K562 (cell line): Measurements from ENCODE around the gene WNT11.
A peak's percentile ranks its signal among the peaks of the same experiment; 100 is the strongest.

Experiments
- CTCF ChIP-seq, 3 experiments: IDR thresholded peaks in 2 of 3; conservative IDR thresholded peaks in 1 of 3; 2 replicates each; pipeline ENCODE4 v1.5.1; 2011 to 2012; ENCODE audit warnings: low read length in 3 of 3, mild to moderate bottlenecking in 3 of 3, control low read depth in 2 of 3, improper control_type of control experiment in 1 of 3, inconsistent platforms in 1 of 3, low read depth in 1 of 3, mixed read lengths in 1 of 3, moderate library complexity in 1 of 3; ENCODE audit not compliant: insufficient read depth in 2 of 3
- DPF2 ChIP-seq: fragments of 450-650 bp; IDR thresholded peaks from 2 replicates; pipeline ENCODE4 v1.6.1; 2016
- E2F1 ChIP-seq: sonication (generic); formaldehyde crosslinking; IDR thresholded peaks from 2 replicates; pipeline ENCODE4 v1.8.1; 2023; ENCODE audit warnings: mild to moderate bottlenecking, missing genetic modification reagents, moderate library complexity
- EZH2 ChIP-seq: IDR thresholded peaks from 2 replicates; pipeline ENCODE4 v1.6.1; 2012; ENCODE audit warnings: low read depth, mild to moderate bottlenecking, inconsistent platforms, low read length, borderline replicate concordance
- KAT2B ChIP-seq: IDR thresholded peaks from one replicate; pipeline ENCODE4 v1.6.1; 2012; ENCODE audit warnings: low read depth, mild to moderate bottlenecking, control low read depth, inconsistent platforms, low read length, moderate library complexity
- RCOR1 ChIP-seq, 2 experiments: IDR thresholded peaks; 2 replicates each; pipeline ENCODE4 v1.6.1; 2012; ENCODE audit warnings: low read depth in 2 of 2, low read length in 2 of 2, borderline replicate concordance in 1 of 2, improper control_type of control experiment in 1 of 2
- ZNF274 ChIP-seq: IDR thresholded peaks from 2 replicates; pipeline ENCODE4 v1.6.1; 2011; ENCODE audit warnings: low read depth, mild to moderate bottlenecking, low read length, moderate library complexity, borderline replicate concordance

GRCh38 chr11:76208438-76209374 lies 2.4 kb upstream of the WNT11 start:
- TF ChIP-seq CTCF (IDR thresholded peaks at IDR 0.05 in 2 of 3, conservative IDR thresholded peaks at IDR 0.05 in 1 of 3; ENCODE audit: insufficient read depth in 2 of 3, low read depth in 1 of 3, low read length in 3 of 3) (peak in 1 of 3 experiments; percentile 5; a peak in 1 of 6 replicates), DPF2 (no peak), E2F1 (CRISPR knock-in tag) (no peak), RCOR1 (IDR thresholded peaks at IDR 0.05; ENCODE audit: borderline replicate concordance in 1 of 2, low read depth in 2 of 2, low read length in 2 of 2) (no peak), KAT2B (no peak), EZH2 (no peak), ZNF274 (no peak)
